GM19397 (cell line): ENCODE results near the gene IL18.
"Not testable (repeated sequence)": the region's sequence is repeated elsewhere in the genome, so short reads cannot be mapped to it uniquely, and the experiment has no call there.

ENCODE experiments used
- ATAC-seq: cut with Tn5 transposase; IDR thresholded peaks from one replicate; pipeline ENCODE4 v1.9.1; 2021; ENCODE audit warnings: mild to moderate bottlenecking, moderate library complexity; ENCODE audit not compliant: unreplicated experiment

The IL18 gene

DNA sequence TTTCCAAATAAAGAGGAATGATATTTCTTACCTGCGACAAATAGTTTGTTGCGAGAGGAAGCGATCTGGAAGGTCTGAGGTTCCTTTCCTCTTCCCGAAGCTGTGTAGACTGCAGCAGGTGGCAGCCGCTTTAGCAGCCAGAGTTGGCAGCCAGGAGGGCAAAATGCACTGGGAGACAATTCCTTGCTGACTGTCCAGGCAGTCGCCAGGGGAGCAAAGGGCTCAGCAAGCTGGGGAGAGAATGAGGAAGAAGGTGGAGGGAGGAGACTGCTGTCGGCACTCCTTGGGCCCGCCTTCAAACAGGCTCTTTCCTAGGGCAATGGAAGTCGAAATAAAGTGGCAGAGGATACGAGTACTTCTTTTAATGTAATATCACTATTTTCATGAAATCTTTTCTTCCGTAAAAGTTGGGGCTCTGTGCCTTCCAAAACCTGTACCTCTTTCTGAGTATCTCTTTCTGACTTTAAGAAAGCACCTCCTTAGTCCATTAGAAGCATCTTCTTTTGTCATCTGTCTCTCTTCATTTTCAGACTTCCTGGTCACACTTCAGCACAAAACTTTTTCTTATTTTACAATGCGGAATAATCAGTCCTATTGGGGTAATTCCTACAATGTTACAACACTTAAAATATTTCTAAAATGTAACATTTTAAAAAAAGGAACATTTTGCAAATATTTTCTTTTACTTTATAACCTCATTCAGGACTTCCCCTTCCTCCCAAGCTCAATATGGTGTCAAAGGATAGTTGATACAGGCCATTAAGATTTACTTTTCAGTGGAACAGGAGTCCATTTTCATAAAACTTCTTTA lies at the start of gene IL18:
IL18 (minus strand) TSS at position 220 of the 811 bp plus-strand sequence. CDS start 9,041 bp downstream, outside the sequence.
- no peak for ATAC-seq

DNA sequence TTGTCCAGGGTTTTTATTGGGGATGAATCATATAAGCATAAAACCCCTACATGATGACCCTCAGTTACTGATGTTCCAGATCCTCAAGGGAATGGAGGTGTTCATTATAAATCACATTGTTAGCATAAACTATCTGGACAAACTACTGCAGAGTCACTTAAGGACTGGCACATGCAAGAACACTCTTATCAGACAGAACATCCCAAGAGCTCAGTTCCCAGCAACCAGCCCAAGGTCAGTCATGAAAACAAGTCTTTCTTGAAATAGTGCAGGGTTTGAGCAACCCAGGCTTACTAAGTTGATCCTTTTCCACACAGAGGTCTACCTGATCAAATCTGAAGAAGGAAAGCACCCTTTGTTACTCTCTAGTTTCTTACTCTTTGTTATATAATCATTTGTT lies 48.8 kb upstream of the IL18 start:
- no peak for ATAC-seq

DNA sequence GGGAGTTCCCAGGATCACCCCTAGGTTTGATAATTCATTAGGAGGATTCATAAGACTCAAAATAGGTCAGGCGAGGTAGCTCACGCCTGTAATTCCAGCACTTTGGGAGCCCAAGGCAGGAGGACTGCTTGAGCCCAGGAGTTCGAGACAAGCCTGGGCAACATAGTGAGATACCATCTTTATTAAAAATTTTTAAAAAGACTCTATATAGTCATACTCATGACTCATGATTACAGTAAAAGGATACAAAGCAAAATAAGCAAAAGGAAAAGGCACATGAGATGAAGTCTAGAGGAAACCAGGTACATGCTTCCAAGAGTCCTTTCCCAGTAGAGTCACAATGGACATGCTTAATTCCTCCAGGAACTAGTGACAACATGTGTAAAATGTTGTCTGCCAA lies 48.4 kb upstream of the IL18 start:
- no peak for ATAC-seq

DNA sequence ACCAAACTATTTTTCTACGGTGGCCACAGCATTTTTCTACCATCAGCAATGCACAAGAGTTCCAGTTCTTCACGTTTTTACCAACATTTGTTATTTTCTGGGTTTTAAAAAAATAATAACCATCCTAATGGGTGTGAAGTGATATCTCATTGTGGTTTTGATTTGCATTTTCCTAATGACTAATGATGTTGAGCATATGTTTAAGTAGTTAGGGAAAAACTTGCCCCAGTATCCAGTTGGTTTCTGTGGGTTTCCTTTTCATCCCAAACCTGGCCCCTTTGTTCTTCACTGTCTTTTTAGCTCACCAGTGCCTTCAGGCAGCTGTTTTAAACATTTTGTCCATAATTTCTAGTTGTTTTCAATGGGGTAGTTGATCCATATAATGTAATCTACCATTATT lies 47.6 kb upstream of the IL18 start:
- no peak for ATAC-seq

- ATAC-seq, result no peak
These were observed 47.0 kb upstream of the IL18 start for GRCh38 chr11:112210890-112211289.

GRCh38 chr11:112206071-112206470 lies 42.2 kb upstream of the IL18 start:
- ATAC-seq, result no peak

DNA sequence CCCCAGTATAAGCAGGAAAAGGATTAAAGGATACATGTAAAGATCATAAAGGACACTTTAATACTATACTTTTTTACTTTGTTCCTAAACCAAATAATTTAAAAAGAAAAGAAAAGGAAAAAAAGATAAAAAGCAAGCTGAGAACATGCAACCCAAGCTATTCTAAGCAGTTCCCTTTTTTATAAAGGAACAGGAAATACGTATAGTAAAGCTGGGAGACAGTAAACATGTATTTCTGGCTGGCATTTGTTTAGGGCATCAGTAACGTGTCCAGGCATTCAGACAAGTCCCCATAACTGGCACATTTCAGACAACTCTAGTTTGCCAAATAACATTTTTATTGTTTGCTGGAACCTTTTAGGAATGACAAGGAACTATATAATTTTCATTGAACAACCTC lies 36.4 kb upstream of the IL18 start:
- no peak for ATAC-seq

GRCh38 chr11:112199101-112199500 lies 35.2 kb upstream of the IL18 start:
- ATAC-seq, result not testable (repeated sequence)

- ATAC-seq, result no peak
These were observed 32.7 kb upstream of the IL18 start for GRCh38 chr11:112196519-112197087.

GRCh38 chr11:112195951-112196351 lies 32.1 kb upstream of the IL18 start:
- ATAC-seq, result no peak

DNA sequence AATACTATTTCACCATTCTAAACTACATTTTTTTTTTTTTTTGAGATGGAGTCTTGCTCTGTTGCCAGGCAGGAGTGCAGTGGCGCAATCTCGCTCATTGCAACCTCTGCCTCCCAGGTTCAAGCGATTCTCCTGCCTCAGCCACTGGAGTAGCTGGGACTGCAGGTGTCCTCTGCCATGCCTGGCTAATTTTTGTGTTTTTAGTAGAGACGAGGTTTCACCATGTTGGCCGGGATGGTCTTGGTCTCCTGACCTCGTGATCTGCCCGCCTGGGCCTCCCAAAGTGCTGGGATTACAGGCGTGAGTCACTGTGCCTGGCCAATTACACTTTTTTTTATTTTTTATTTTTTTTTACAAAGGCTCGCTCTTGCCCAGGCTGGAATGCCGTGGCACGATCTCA lies 31.2 kb upstream of the IL18 start:
- not testable (repeated sequence) for ATAC-seq

- ATAC-seq, result no peak
These were observed 22.4 kb upstream of the IL18 start for GRCh38 chr11:112186304-112186703.

DNA sequence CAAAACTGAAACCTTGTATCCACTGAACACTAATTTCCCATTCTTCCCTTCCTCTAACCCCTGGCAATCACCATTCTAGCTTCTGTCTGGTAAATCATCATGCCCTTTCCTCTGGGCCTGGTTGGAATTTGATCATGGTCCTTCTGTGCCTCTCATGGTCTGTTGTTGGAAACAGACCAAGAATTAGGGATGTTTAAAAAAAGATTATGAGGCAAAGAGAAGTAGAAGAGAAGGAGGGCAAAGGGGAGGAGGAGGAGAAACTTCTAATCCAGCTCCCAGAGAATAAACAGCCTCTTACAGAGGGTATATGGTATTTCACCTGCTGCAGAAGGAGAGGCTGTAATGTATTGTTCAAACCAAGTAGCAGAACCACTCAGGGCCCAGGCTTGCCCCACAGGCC lies 22.0 kb upstream of the IL18 start:
- no peak for ATAC-seq

DNA sequence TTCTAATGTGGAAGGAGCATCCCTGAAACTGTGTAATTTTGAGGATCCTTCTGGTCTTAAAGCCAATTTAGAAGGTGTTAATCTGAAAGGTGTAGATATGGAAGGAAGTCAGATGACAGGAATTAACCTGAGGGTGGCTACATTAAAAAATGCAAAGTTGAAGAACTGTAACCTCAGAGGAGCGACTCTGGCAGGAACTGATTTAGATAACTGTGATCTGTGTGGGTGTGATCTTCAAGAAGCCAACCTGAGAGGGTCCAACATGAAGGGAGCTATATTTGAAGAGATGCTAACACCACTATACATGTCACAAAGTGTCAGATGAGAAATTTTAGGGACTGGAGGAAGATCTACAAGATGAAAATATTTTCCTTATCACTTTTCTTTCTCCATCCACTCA lies 19.0 kb upstream of the IL18 start:
- ATAC-seq, result no peak

- no peak for ATAC-seq
These were observed 15.7 kb upstream of the IL18 start for GRCh38 chr11:112179601-112180000.

DNA sequence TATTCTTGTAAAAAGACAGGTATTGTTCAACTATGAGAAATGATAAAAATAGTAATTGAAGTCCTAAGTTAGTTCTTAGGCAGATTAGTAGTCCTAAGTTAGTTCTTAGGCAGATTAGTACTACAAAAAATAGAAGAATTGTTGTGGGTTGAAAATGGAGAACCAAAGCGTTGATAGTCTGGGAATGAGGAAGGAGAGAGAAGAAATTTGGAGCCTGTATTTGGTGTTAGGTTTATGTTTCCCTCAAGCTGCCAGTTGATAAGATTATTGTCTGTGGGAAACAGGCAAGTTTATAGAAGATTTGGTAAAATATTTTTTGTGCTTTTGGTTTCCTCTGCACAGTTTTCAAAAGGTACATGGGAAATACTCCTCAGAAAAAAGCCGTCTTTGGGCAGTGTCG lies 15.0 kb upstream of the IL18 start:
- no peak for ATAC-seq

DNA sequence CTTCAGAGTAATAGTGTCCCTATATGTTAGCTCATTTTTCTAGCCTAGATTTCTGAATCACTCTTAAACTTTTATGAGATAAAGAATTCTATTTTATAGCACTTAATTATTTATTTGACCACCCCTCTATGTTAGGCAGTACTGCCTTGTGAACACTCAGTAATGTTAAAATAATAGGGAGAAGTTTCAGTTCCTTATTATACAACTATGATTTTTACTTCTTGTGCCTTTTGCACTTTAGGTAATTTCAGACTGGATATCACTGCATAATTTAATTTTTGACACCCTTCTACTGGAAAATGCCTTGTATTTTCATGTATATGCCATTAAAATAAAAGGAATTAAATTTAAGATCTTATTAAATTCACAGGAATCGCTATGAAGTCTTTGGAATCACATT lies 14.5 kb upstream of the IL18 start:
- ATAC-seq, result no peak

- ATAC-seq, result no peak
These were observed 13.7 kb upstream of the IL18 start for GRCh38 chr11:112177589-112177988.

DNA sequence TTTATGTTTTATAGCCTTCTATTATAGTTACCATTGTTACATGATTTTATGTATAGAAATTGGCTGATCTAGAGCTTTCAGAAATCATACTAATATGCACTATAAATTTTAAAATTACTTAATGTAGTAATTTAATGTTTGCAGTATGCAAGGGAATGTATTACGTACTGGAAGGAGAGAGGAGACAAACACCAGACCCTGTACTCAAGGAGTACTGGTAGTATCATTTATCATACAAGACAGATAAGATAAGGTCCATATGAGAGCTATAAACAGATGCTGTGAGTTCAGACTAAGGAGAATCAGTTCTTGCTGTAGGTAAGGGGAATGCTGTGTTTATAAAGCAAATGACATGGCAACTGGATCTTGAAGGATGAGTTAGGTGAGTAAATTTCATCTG lies 12.2 kb upstream of the IL18 start:
- ATAC-seq, result no peak

DNA sequence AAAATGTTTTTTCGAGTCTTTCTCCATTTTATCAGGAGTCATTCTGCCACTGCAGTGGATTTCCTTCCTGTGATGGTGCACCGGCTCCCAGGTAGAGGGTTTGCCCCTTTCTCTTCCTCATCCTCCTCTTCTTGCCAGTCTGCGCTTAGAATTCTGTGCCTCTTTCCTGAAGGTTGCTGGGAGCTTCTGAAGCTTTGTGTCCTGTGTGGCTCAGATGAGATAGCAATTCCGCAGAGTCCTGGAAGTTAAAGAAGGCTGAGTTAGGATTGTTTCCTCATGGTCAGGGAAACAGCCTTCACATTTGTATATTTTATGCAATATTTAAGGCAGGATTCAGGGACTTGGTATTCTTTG lies 11.7 kb upstream of the IL18 start:
- ATAC-seq, result no peak

DNA sequence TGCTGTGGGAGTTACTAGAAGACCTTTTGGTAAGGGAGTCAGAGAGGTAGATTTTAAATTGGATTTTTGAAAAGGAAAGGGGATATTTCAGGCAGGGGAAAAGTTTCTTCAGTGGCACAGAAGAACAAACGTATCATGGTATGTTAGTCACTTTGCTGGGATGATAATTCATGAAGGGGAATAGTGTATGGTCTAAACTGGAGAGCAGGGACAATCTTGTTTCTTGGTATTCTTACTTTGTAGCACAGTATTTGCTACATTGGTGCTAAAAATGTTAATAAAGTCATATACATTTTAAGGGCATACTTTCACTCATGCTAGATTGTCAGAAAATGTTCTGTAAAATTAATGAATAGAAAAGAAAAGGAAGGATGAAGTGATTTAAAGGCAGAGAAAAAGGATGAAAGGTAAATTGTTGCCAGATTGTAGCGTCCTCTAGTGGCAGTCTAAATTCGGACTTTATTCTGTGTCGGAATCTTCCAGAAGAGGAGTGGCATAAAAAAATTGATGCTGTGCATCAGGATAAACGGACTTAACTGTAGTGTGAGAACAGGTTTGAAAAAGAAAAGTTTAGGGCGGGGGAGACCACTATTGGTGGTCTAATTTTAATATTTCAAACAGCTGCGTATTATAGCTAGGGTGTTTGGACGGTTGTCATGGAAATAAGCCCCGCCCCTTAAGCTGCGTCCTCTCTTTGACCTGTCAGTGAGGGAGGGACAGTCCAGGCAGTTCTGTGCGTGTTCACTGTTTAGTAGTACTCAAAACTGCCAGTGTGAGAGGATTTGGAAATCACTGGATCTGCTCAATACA lies 11.1 kb upstream of the IL18 start, which contains the start of gene BCO2:
BCO2 (plus strand) TSS at position 724 of the 810 bp plus-strand sequence. CDS start 90 bp downstream, outside the sequence.
- no peak for ATAC-seq

DNA sequence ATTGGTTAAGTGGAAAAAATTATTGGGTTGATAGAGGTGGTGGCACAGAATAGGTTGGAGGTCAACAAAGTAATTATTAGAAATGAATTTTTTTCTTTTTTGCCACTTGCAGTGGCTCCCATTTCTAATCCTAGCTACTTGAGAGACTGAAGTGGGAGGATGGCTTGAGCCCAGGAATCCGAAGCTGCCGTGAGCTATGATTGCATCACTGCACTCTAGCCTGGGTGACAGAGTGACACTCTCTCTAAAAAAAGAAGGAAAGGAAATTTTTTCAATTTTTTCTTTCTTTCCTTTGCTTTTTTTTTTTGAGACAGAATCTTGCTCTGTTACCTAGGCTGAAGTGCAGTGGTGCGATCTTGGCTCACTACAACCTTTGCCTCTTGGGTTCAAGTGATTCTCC lies 9.3 kb upstream of the IL18 start:
- no peak for ATAC-seq
